HL-60 (cell line): ENCODE measurements around the gene ABL2.

ENCODE experiments used
- DNase-seq, 2 experiments: peaks; one replicate each; pipeline ENCODE4 v3.0.0-alpha.2; 2010 to 2020; ENCODE audit warnings: low read depth in 1 of 2, low spot score in 1 of 2
- H3K27ac ChIP-seq: fragments of 250-450 bp; sonication (Bioruptor Pico); replicated peaks from 2 replicates; pipeline ENCODE4 v1.5.1; 2020; ENCODE audit warnings: mild to moderate bottlenecking, moderate library complexity
- H3K27me3 ChIP-seq: fragments of 250-450 bp; sonication (Bioruptor Pico); 2 replicates; pipeline ENCODE4 v1.5.1; 2021; ENCODE audit warnings: mild to moderate bottlenecking, moderate library complexity; ENCODE audit not compliant: insufficient read depth, poor library complexity, severe bottlenecking
- H3K4me3 ChIP-seq: replicated peaks from 2 replicates; pipeline ENCODE4 v1.5.1; 2011; ENCODE audit warnings: mild to moderate bottlenecking, control low read depth, low read length; ENCODE audit not compliant: insufficient read depth
- GABPA ChIP-seq: IDR thresholded peaks from 2 replicates; pipeline ENCODE4 v1.6.1; 2012; ENCODE audit warnings: low read depth
- POLR2AphosphoS5 ChIP-seq: IDR thresholded peaks from 2 replicates; pipeline ENCODE4 v1.6.1; 2012; ENCODE audit warnings: low read depth
- SPI1 ChIP-seq: IDR thresholded peaks from 2 replicates; pipeline ENCODE4 v1.6.1; 2012; ENCODE audit warnings: low read depth, mild to moderate bottlenecking, borderline replicate concordance
- TF ChIP-seq, protein P1 (sequence below): IDR thresholded peaks from 2 replicates; pipeline ENCODE4 v1.6.1; 2012; ENCODE audit warnings: low read depth; ENCODE audit not compliant: insufficient replicate concordance
- TF ChIP-seq, protein P2 (sequence below): IDR thresholded peaks from one replicate; pipeline ENCODE4 v1.5.1; 2011; ENCODE audit warnings: low read length, control low read depth, inconsistent platforms; ENCODE audit not compliant: insufficient read depth

The ABL2 gene

DNA sequence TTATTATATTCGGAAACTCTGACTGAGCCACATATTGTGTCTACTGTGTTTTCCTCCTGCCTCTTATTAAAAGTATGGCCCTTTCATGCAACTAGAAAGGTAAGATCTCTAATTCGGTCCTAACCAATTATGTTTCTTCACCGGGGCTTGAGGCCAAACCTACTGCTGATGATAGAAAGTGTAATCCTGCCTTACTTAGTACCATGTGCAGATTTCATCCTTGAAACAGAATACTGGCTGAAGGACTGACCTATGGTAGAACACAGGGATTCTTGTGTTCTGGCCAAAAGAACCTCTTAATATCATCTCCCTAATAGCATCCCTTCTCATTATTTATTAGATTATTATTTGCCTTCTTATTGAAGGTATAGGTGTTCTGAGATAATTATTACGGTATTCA lies 75.0 kb downstream of the ABL2 start:
- Histone ChIP-seq H3K4me3 (no peak overlapping the region), H3K27me3 (no peaks in the 10 kb centered on the region), H3K27ac (no peak overlapping the region)
- TF ChIP-seq POLR2AphosphoS5: no peak
- TF ChIP-seq, protein P1, sequence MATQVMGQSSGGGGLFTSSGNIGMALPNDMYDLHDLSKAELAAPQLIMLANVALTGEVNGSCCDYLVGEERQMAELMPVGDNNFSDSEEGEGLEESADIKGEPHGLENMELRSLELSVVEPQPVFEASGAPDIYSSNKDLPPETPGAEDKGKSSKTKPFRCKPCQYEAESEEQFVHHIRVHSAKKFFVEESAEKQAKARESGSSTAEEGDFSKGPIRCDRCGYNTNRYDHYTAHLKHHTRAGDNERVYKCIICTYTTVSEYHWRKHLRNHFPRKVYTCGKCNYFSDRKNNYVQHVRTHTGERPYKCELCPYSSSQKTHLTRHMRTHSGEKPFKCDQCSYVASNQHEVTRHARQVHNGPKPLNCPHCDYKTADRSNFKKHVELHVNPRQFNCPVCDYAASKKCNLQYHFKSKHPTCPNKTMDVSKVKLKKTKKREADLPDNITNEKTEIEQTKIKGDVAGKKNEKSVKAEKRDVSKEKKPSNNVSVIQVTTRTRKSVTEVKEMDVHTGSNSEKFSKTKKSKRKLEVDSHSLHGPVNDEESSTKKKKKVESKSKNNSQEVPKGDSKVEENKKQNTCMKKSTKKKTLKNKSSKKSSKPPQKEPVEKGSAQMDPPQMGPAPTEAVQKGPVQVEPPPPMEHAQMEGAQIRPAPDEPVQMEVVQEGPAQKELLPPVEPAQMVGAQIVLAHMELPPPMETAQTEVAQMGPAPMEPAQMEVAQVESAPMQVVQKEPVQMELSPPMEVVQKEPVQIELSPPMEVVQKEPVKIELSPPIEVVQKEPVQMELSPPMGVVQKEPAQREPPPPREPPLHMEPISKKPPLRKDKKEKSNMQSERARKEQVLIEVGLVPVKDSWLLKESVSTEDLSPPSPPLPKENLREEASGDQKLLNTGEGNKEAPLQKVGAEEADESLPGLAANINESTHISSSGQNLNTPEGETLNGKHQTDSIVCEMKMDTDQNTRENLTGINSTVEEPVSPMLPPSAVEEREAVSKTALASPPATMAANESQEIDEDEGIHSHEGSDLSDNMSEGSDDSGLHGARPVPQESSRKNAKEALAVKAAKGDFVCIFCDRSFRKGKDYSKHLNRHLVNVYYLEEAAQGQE: no peak
- no peak for TF ChIP-seq SPI1
- TF ChIP-seq, protein P2, sequence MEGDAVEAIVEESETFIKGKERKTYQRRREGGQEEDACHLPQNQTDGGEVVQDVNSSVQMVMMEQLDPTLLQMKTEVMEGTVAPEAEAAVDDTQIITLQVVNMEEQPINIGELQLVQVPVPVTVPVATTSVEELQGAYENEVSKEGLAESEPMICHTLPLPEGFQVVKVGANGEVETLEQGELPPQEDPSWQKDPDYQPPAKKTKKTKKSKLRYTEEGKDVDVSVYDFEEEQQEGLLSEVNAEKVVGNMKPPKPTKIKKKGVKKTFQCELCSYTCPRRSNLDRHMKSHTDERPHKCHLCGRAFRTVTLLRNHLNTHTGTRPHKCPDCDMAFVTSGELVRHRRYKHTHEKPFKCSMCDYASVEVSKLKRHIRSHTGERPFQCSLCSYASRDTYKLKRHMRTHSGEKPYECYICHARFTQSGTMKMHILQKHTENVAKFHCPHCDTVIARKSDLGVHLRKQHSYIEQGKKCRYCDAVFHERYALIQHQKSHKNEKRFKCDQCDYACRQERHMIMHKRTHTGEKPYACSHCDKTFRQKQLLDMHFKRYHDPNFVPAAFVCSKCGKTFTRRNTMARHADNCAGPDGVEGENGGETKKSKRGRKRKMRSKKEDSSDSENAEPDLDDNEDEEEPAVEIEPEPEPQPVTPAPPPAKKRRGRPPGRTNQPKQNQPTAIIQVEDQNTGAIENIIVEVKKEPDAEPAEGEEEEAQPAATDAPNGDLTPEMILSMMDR: no peak
- TF ChIP-seq GABPA: no peak
- DNase-seq: no peak

DNA sequence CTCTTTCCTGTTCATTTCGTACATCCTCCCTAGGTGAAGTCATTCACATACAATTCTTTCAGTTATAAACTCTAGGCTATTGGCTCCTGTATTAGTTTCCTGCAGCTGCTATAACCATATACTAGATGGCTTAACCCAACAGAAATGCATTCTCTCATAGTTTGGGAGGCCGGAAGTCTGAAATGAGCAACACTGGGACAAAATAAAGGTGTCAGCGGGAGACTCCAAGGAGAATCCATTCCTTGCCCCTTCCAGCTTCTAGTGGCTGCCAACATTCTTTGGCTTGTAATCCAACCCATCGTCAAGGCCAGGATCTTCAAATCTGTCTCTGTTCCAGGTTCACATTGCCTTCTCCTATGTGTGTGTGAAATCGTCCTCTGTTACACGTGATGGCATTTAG lies 76.3 kb downstream of the ABL2 start:
- no peak overlapping the region for H3K27ac ChIP-seq

GRCh38 chr1:179151908-179152682 lies 77.4 kb downstream of the ABL2 start:
- Histone ChIP-seq H3K27me3 (no peaks in the 10 kb centered on the region), H3K4me3 (no peak overlapping the region), H3K27ac (no peak overlapping the region)
- DNase-seq: no peak
- TF ChIP-seq GABPA (no peak), POLR2AphosphoS5 (no peak), SPI1 (no peak)
- TF ChIP-seq, protein P2: no peak
- TF ChIP-seq, protein P1: no peak

More for the DNA sequence above, 76.3 kb downstream of the ABL2 start:
- Histone ChIP-seq H3K4me3 (no peak overlapping the region), H3K27me3 (no peaks in the 10 kb centered on the region)
- DNase-seq: no peak
- TF ChIP-seq, protein P1: no peak
- TF ChIP-seq POLR2AphosphoS5 (no peak), SPI1 (no peak), GABPA (no peak)
- TF ChIP-seq, protein P2: no peak
